Measurements from ENCODE around the gene LIPH.

LIPH gene

GRCh38 chr3:185528532-185528931, 23.9 kb downstream of the LIPH start:
- H3K27me3 ChIP-seq (ENCODE audit: insufficient read depth, low read length) = no peaks in the 10 kb centered on the region
- H3K14ac ChIP-seq (ENCODE audit: low read length) = no peak overlapping the region
- no peaks in the 10 kb centered on the region for H3K9me3 ChIP-seq (ENCODE audit: insufficient read depth, low read depth, low read length)
- H2BK12ac ChIP-seq (ENCODE audit: low read length) = no peak overlapping the region
- no peak overlapping the region for H4K91ac ChIP-seq (ENCODE audit: low read depth, low read length)
- H3K79me1 ChIP-seq (ENCODE audit: low read length) = no peaks in the 10 kb centered on the region
- no peak overlapping the region for H3K27ac ChIP-seq (ENCODE audit: low read depth, low read length)
- H3K9ac ChIP-seq (ENCODE audit: low read length) = no peak overlapping the region
- no peak overlapping the region for H2AK5ac ChIP-seq (ENCODE audit: low read length)
- no peak overlapping the region for H3K18ac ChIP-seq (ENCODE audit: low read length)
- no peak overlapping the region for H3K4me3 ChIP-seq (ENCODE audit: low read depth, low read length)
- H2BK5ac ChIP-seq (ENCODE audit: low read depth, low read length, poor library complexity) = no peak overlapping the region
- H2AFZ ChIP-seq (ENCODE audit: insufficient read depth, low read length, poor library complexity) = no peak overlapping the region
- H3K4ac ChIP-seq (ENCODE audit: low read depth, low read length) = no peak overlapping the region
- no peak overlapping the region for H4K8ac ChIP-seq (ENCODE audit: low read depth, low read length)
- H4K12ac ChIP-seq (ENCODE audit: low read depth, low read length) = no peak overlapping the region
- DNase-seq = no peak
- WGBS (ENCODE audit: extremely low coverage, insufficient coverage, insufficient read length) = no CpG with 5 or more reads among the region's 6 CpGs
- no peak overlapping the region for H3K4me2 ChIP-seq (ENCODE audit: low read length)
- peaks cover 0 to 3% of the 10 kb centered on the region in 2 experiments for H3K4me1 ChIP-seq (ENCODE audit: control insufficient read depth in 1 of 2, insufficient read depth in 2 of 2, low read length in 2 of 2)
- H3K79me2 ChIP-seq (ENCODE audit: control insufficient read depth, insufficient read depth, low read length, poor library complexity) = no peaks in the 10 kb centered on the region
- H2BK120ac ChIP-seq (ENCODE audit: insufficient read depth, low read length, poor library complexity) = no peak overlapping the region
- no peaks in the 10 kb centered on the region for H3K36me3 ChIP-seq (ENCODE audit: control insufficient read depth in 1 of 2, insufficient read depth in 2 of 2, low read length in 2 of 2)
- no peak overlapping the region for H3K23ac ChIP-seq (ENCODE audit: low read length)

GRCh38 chr3:185527364-185527763, 25.0 kb downstream of the LIPH start:
- Histone ChIP-seq H3K4me3 (ENCODE audit: low read depth, low read length) (no peak overlapping the region), H3K27ac (ENCODE audit: low read depth, low read length) (no peak overlapping the region), H3K4ac (ENCODE audit: low read depth, low read length) (no peak overlapping the region), H2AK5ac (ENCODE audit: low read length) (no peak overlapping the region), H3K36me3 (ENCODE audit: control insufficient read depth in 1 of 2, insufficient read depth in 2 of 2, low read length in 2 of 2) (no peaks in the 10 kb centered on the region), H2BK120ac (ENCODE audit: insufficient read depth, low read length, poor library complexity) (no peak overlapping the region), H3K18ac (ENCODE audit: low read length) (no peak overlapping the region), H3K23ac (ENCODE audit: low read length) (no peak overlapping the region), H3K9me3 (ENCODE audit: insufficient read depth, low read depth, low read length) (no peaks in the 10 kb centered on the region), H4K91ac (ENCODE audit: low read depth, low read length) (no peak overlapping the region), H2BK5ac (ENCODE audit: low read depth, low read length, poor library complexity) (no peak overlapping the region), H4K12ac (ENCODE audit: low read depth, low read length) (no peak overlapping the region), H3K4me2 (ENCODE audit: low read length) (no peak overlapping the region), H3K27me3 (ENCODE audit: insufficient read depth, low read length) (no peaks in the 10 kb centered on the region), H2BK12ac (ENCODE audit: low read length) (no peak overlapping the region), H3K14ac (ENCODE audit: low read length) (no peak overlapping the region), H3K79me1 (ENCODE audit: low read length) (no peaks in the 10 kb centered on the region), H4K8ac (ENCODE audit: low read depth, low read length) (no peak overlapping the region), H3K79me2 (ENCODE audit: control insufficient read depth, insufficient read depth, low read length, poor library complexity) (no peaks in the 10 kb centered on the region), H3K4me1 (ENCODE audit: control insufficient read depth in 1 of 2, insufficient read depth in 2 of 2, low read length in 2 of 2) (peaks cover 0 to 3% of the 10 kb centered on the region in 2 experiments), H2AFZ (ENCODE audit: insufficient read depth, low read length, poor library complexity) (no peak overlapping the region), H3K9ac (ENCODE audit: low read length) (no peak overlapping the region)
- peak; percentile 86 to 91 for DNase-seq
- WGBS (ENCODE audit: extremely low coverage, insufficient coverage, insufficient read length) = no CpG with 5 or more reads among the region's 9 CpGs

GRCh38 chr3:185526349-185526951, 25.9 kb downstream of the LIPH start:
- Histone ChIP-seq H3K9me3 (ENCODE audit: insufficient read depth, low read depth, low read length) (no peaks in the 10 kb centered on the region), H4K91ac (ENCODE audit: low read depth, low read length) (no peak overlapping the region), H2AFZ (ENCODE audit: insufficient read depth, low read length, poor library complexity) (no peak overlapping the region), H2BK12ac (ENCODE audit: low read length) (no peak overlapping the region), H3K4me1 (ENCODE audit: control insufficient read depth in 1 of 2, insufficient read depth in 2 of 2, low read length in 2 of 2) (peaks cover 0 to 3% of the 10 kb centered on the region in 2 experiments), H3K18ac (ENCODE audit: low read length) (no peak overlapping the region), H3K36me3 (ENCODE audit: control insufficient read depth in 1 of 2, insufficient read depth in 2 of 2, low read length in 2 of 2) (no peaks in the 10 kb centered on the region), H3K27me3 (ENCODE audit: insufficient read depth, low read length) (no peaks in the 10 kb centered on the region), H3K27ac (ENCODE audit: low read depth, low read length) (no peak overlapping the region), H3K79me1 (ENCODE audit: low read length) (no peaks in the 10 kb centered on the region), H4K12ac (ENCODE audit: low read depth, low read length) (no peak overlapping the region), H3K79me2 (ENCODE audit: control insufficient read depth, insufficient read depth, low read length, poor library complexity) (no peaks in the 10 kb centered on the region), H3K14ac (ENCODE audit: low read length) (no peak overlapping the region), H3K9ac (ENCODE audit: low read length) (no peak overlapping the region), H3K23ac (ENCODE audit: low read length) (no peak overlapping the region), H2AK5ac (ENCODE audit: low read length) (no peak overlapping the region), H4K8ac (ENCODE audit: low read depth, low read length) (no peak overlapping the region), H2BK120ac (ENCODE audit: insufficient read depth, low read length, poor library complexity) (no peak overlapping the region), H2BK5ac (ENCODE audit: low read depth, low read length, poor library complexity) (no peak overlapping the region), H3K4me3 (ENCODE audit: low read depth, low read length) (no peak overlapping the region), H3K4ac (ENCODE audit: low read depth, low read length) (no peak overlapping the region), H3K4me2 (ENCODE audit: low read length) (no peak overlapping the region)
- DNase-seq = no peak
- WGBS (ENCODE audit: extremely low coverage, insufficient coverage, insufficient read length) = no CpG with 5 or more reads among the region's 2 CpGs

GRCh38 chr3:185521349-185522138, 30.8 kb downstream of the LIPH start:
- no peak overlapping the region for H2AFZ ChIP-seq (ENCODE audit: insufficient read depth, low read length, poor library complexity)
- H3K4me1 ChIP-seq (ENCODE audit: control insufficient read depth in 1 of 2, insufficient read depth in 2 of 2, low read length in 2 of 2) = no peaks in the 10 kb centered on the region
- H3K36me3 ChIP-seq (ENCODE audit: control insufficient read depth in 1 of 2, insufficient read depth in 2 of 2, low read length in 2 of 2) = no peaks in the 10 kb centered on the region
- no peak overlapping the region for H3K4ac ChIP-seq (ENCODE audit: low read depth, low read length)
- H3K4me3 ChIP-seq (ENCODE audit: low read depth, low read length) = no peak overlapping the region
- H2AK5ac ChIP-seq (ENCODE audit: low read length) = no peak overlapping the region
- no peaks in the 10 kb centered on the region for H3K9me3 ChIP-seq (ENCODE audit: insufficient read depth, low read depth, low read length)
- no peaks in the 10 kb centered on the region for H3K79me2 ChIP-seq (ENCODE audit: control insufficient read depth, insufficient read depth, low read length, poor library complexity)
- H2BK12ac ChIP-seq (ENCODE audit: low read length) = no peak overlapping the region
- H3K27ac ChIP-seq (ENCODE audit: low read depth, low read length) = no peak overlapping the region
- H4K8ac ChIP-seq (ENCODE audit: low read depth, low read length) = no peak overlapping the region
- H3K79me1 ChIP-seq (ENCODE audit: low read length) = no peaks in the 10 kb centered on the region
- no peak overlapping the region for H3K14ac ChIP-seq (ENCODE audit: low read length)
- H3K27me3 ChIP-seq (ENCODE audit: insufficient read depth, low read length) = no peaks in the 10 kb centered on the region
- H3K9ac ChIP-seq (ENCODE audit: low read length) = no peak overlapping the region
- no peak overlapping the region for H2BK5ac ChIP-seq (ENCODE audit: low read depth, low read length, poor library complexity)
- no peak for DNase-seq
- no peak overlapping the region for H3K4me2 ChIP-seq (ENCODE audit: low read length)
- H3K23ac ChIP-seq (ENCODE audit: low read length) = no peak overlapping the region
- WGBS (ENCODE audit: extremely low coverage, insufficient coverage, insufficient read length) = no CpG with 5 or more reads among the region's 7 CpGs
- H4K12ac ChIP-seq (ENCODE audit: low read depth, low read length) = no peak overlapping the region
- H4K91ac ChIP-seq (ENCODE audit: low read depth, low read length) = no peak overlapping the region
- no peak overlapping the region for H2BK120ac ChIP-seq (ENCODE audit: insufficient read depth, low read length, poor library complexity)
- H3K18ac ChIP-seq (ENCODE audit: low read length) = no peak overlapping the region

Measured in trophoblast cell (in vitro differentiated cells and primary cell).